H1 (cell line): ENCODE data around the gene NARS2. TPM values are rescaled to one million over a fixed set of nuclear protein-coding genes. Genes with fewer than 3 reads are reported as not detected.

ENCODE experiments used
- CBX5 ChIP-seq: fragments of 300-800, 300-1000 bp; sonication (generic); IDR thresholded peaks from 2 replicates; pipeline ENCODE4 v1.7.1; 2016; ENCODE audit warnings: antibody characterized with exemption, low read length, low read depth
- GABPA ChIP-seq: IDR thresholded peaks from 2 replicates; pipeline ENCODE4 v1.6.1; 2011; ENCODE audit warnings: mild to moderate bottlenecking, low read length, moderate library complexity, borderline replicate concordance; ENCODE audit not compliant: insufficient read depth
- HDAC6 ChIP-seq: IDR thresholded peaks from one replicate; pipeline ENCODE4 v1.7.1; 2012; ENCODE audit warnings: low read depth, mild to moderate bottlenecking, inconsistent platforms, low read length, moderate library complexity
- KDM4A ChIP-seq: IDR thresholded peaks from one replicate; pipeline ENCODE4 v1.7.1; 2012; ENCODE audit warnings: low read depth, mild to moderate bottlenecking, moderate library complexity, low read length, inconsistent platforms; ENCODE audit not compliant: severe bottlenecking
- POLR2A ChIP-seq, 2 experiments: IDR thresholded peaks; 1 replicate in 1 of 2; 2 replicates in 1 of 2; pipeline ENCODE4 v1.6.1; 2011; ENCODE audit warnings: low read depth in 2 of 2, low read length in 2 of 2, mild to moderate bottlenecking in 2 of 2; ENCODE audit errors: control extremely low read depth in 1 of 2
- polyA plus RNA-seq, 7 experiments: library from polyadenylated mRNA; depleted of rRNA in 3 of 7; stranded (reverse) in 5 of 7; unstranded in 2 of 7; fragments of >200 nt in 5 of 7; fragments of 200-250 nt in 2 of 7; gene quantifications; 1 replicate in 5 of 7; 2 replicates in 1 of 7; 4 replicates in 1 of 7; pipeline versions ENCODE4 v1.2.1 to v1.2.3, GENCODE V29; 2011 to 2013; ENCODE audit warnings: missing spikeins in 2 of 7, mixed read lengths in 2 of 7
- total RNA-seq: library from RNA; stranded (reverse); fragmentation: NEBNext Ultra II Directional; extraction: Animal tissue kit (Norgen Biotek cat#: 25700); gene quantifications from 2 replicates; pipeline ENCODE4 v1.2.1, GENCODE V29; 2021

Gene NARS2
- total and polyA plus RNA-seq, 2 of the 8 experiments (the other 6 are each of a cell fraction or from before 2014, with no cell fraction given): 26.2 to 51.6 TPM

GRCh38 chr11:78472905-78473304, 101.8 kb downstream of the NARS2 start (continued):
- no peak for TF ChIP-seq CBX5
- TF ChIP-seq KDM4A: no peak
- no peak for TF ChIP-seq POLR2A (IDR thresholded peaks at IDR 0.05; ENCODE audit: control extremely low read depth in 1 of 2, low read depth in 2 of 2, low read length in 2 of 2)
- no peak for TF ChIP-seq HDAC6
- no peak for TF ChIP-seq GABPA
- TF ChIP-seq, all 59 proteins: peak for 0
